ENCODE data around the gene RBM42. TPM values are rescaled to one million over a fixed set of nuclear protein-coding genes. Genes with fewer than 3 reads are reported as not detected.

The RBM42 gene
- total RNA-seq, 4 donors from 2014 or later = 49.4 to 90.9 (median 65.6) TPM

DNA sequence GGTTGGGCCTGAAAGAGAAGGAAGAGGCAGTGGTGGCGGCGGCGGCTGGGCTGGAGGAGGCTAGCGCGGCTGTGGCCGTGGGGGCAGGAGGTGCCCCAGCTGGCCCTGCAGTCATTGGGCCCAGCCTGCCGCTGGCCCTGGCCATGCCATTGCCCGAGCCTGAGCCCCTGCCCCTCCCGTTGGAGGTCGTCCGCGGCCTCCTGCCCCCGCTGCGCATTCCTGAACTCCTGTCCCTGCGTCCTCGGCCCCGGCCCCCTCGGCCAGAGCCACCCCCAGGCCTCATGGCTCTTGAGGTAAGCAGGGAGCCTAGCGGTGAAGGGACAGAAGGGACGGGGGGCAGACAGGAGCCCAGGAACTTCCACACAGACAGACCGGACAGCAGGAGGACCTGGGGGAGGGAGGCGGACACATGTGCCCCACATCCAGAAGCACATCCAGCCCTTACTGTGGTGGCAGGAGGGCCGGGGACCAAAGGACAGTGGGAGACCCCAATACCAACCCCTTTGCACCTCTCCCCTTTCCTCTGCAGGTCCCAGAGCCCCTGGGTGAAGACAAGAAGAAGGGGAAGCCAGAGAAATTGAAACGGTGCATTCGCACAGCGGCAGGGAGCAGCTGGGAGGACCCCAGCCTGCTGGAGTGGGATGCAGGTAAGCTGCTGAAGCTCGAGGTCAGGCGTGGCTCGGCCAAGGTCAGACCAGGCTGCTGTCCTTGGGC, 5.0 kb downstream of the RBM42 start:
- Histone ChIP-seq H3K9me3 (no peaks in the 10 kb centered on the region), H3K36me3 (peaks cover 71 to 75% of the 10 kb centered on the region in 2 donors), H3K27me3 (no peaks in the 10 kb centered on the region), H3K4me1 (peaks cover 8 to 12% of the 10 kb centered on the region in 2 donors), H3K27ac (no peak overlapping the region), H3K4me3 (replicated peaks in 1 of 3) (no peak overlapping the region)
- intact Hi-C loops (cut with DNase I) = no loop called here
- DNase-seq = no peak
- no peak for TF ChIP-seq POLR2A (IDR thresholded peaks at IDR 0.05)
- TF ChIP-seq, protein P1, sequence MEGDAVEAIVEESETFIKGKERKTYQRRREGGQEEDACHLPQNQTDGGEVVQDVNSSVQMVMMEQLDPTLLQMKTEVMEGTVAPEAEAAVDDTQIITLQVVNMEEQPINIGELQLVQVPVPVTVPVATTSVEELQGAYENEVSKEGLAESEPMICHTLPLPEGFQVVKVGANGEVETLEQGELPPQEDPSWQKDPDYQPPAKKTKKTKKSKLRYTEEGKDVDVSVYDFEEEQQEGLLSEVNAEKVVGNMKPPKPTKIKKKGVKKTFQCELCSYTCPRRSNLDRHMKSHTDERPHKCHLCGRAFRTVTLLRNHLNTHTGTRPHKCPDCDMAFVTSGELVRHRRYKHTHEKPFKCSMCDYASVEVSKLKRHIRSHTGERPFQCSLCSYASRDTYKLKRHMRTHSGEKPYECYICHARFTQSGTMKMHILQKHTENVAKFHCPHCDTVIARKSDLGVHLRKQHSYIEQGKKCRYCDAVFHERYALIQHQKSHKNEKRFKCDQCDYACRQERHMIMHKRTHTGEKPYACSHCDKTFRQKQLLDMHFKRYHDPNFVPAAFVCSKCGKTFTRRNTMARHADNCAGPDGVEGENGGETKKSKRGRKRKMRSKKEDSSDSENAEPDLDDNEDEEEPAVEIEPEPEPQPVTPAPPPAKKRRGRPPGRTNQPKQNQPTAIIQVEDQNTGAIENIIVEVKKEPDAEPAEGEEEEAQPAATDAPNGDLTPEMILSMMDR (IDR thresholded peaks at IDR 0.05) = no peak
- whole genome bisulfite sequencing, 2 donors = 92 to 98% methylated on average over 12 to 20 of the region's 29 CpGs

DNA sequence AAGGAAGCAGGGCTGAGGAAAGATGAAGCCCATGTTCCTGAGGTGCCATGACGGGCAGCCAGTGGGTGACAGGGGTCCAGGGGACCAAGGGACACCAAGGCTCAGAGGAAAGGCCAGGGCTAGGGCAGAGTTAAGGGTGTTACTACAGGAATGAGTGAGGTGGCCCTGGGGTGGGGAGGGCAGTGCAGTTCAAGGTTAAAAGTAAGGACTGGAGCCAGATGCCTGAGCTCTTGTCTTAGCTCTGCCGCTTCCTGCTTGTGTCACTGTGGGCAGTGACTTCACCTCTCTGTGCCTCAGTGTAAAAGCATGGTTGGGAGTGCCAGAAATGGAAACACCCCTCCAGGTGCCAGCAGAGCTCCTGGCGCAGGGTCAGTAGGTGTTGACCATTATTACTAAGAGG, 7.8 kb downstream of the RBM42 start:
- H3K27me3 ChIP-seq = no peaks in the 10 kb centered on the region
- H3K27ac ChIP-seq = no peak overlapping the region
- intact Hi-C loops (cut with DNase I) = loop anchor here (2.0 kb wide), 1 partner anchor 16 kb away; no protein-coding TSS in a partner anchor
- peaks cover 0 to 4% of the 10 kb centered on the region in 2 donors for H3K4me1 ChIP-seq
- H3K9me3 ChIP-seq = no peaks in the 10 kb centered on the region
- DNase-seq = no peak
- H3K4me3 ChIP-seq (replicated peaks in 1 of 3) = no peak overlapping the region
- TF ChIP-seq, protein P1 (IDR thresholded peaks at IDR 0.05) = no peak
- no peak for TF ChIP-seq POLR2A (IDR thresholded peaks at IDR 0.05)
- 88 to 100% methylated on average over 3 of the region's 3 CpGs for WGBS, 2 donors
- H3K36me3 ChIP-seq = peaks cover 58 to 63% of the 10 kb centered on the region in 2 donors

GRCh38 chr19:35637165-35637564, 8.3 kb downstream of the RBM42 start:
- 94 to 96% methylated on average over 21 to 25 of the region's 25 CpGs for WGBS, 2 donors
- Histone ChIP-seq H3K9me3 (no peaks in the 10 kb centered on the region), H3K4me3 (replicated peaks in 1 of 3) (no peak overlapping the region), H3K27ac (no peak overlapping the region), H3K27me3 (no peaks in the 10 kb centered on the region), H3K4me1 (peaks cover 0 to 5% of the 10 kb centered on the region in 2 donors), H3K36me3 (peaks cover 56 to 58% of the 10 kb centered on the region in 2 donors)
- intact Hi-C loops (cut with DNase I) = loop anchor here (2.0 kb wide), 1 partner anchor 16 kb away; no protein-coding TSS in a partner anchor
- DNase-seq = no peak
- no peak for TF ChIP-seq POLR2A (IDR thresholded peaks at IDR 0.05)
- TF ChIP-seq, protein P1 (IDR thresholded peaks at IDR 0.05) = no peak

GRCh38 chr19:35639321-35639639, 10.4 kb downstream of the RBM42 start:
- Histone ChIP-seq H3K27me3 (no peaks in the 10 kb centered on the region), H3K4me1 (peaks cover 4 to 15% of the 10 kb centered on the region in 2 donors), H3K36me3 (peaks cover 35 to 40% of the 10 kb centered on the region in 2 donors), H3K27ac (no peak overlapping the region), H3K4me3 (replicated peaks in 1 of 3) (no peak overlapping the region), H3K9me3 (no peaks in the 10 kb centered on the region)
- no peak for DNase-seq
- WGBS, 2 donors = 45 to 49% methylated on average over 6 of the region's 6 CpGs
- intact Hi-C loops (cut with DNase I) = no loop called here
- TF ChIP-seq, protein P1 (IDR thresholded peaks at IDR 0.05) = no peak
- TF ChIP-seq POLR2A (IDR thresholded peaks at IDR 0.05) = no peak

DNA sequence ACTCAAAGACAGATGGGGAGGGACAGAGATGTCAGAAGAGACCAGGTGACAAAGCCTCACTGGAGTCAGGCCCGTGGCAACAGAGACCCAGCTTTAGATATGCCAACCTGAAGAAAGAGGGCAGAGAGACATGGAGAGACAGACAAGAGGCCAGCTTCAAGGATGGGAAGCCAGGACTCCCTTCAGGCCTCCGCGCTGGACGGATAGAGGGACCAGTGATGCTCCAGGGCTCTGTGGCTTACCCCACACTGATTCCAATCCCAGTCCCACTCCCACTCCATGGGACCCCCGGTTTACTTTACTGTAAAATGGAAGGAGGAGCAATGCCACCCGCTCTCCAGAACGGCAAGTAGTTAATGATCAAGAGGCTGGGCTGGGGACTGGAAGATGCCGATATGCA, 11.0 kb downstream of the RBM42 start:
- intact Hi-C loops (cut with DNase I) = no loop called here
- no peak overlapping the region for H3K4me3 ChIP-seq (replicated peaks in 1 of 3)
- DNase-seq = no peak
- WGBS, 2 donors = 83 to 88% methylated on average over 8 of the region's 8 CpGs
- H3K36me3 ChIP-seq = peaks cover 29 to 34% of the 10 kb centered on the region in 2 donors
- H3K4me1 ChIP-seq = peaks cover 4 to 19% of the 10 kb centered on the region in 2 donors
- no peak overlapping the region for H3K27ac ChIP-seq
- no peaks in the 10 kb centered on the region for H3K9me3 ChIP-seq
- no peaks in the 10 kb centered on the region for H3K27me3 ChIP-seq
- TF ChIP-seq, protein P1 (IDR thresholded peaks at IDR 0.05) = no peak
- no peak for TF ChIP-seq POLR2A (IDR thresholded peaks at IDR 0.05)
